ENCODE measurements around the gene ISY1. TPM values are rescaled to one million over a fixed set of nuclear protein-coding genes. Genes with fewer than 3 reads are reported as not detected.

The ISY1 gene
- total RNA-seq, 1 experiment from 2014 or later: 43.6 TPM

DNA sequence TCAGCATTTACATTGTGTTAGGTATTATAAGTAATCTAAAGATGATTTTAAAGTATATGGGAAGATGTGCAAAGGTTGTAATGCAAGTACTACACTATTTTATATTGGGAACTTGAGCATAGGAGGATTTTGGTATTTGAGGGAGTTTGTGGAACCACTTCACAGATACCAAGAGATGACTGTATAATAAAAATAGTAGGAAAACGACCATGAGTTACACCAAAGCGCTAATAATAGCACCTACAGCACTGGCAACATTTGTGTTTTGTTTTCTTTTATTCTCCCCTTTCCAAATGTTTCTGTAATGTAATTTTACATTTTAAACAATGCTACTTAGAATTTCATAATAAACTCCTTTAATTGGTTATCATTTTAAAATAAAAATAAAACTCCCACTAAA, 12.3 kb upstream of the ISY1 start:
- Histone ChIP-seq H3K9me2 (ENCODE audit: insufficient read depth) (no peaks in the 10 kb centered on the region), H3K4me3 (replicated peaks in 1 of 2; ENCODE audit: low read depth in 1 of 2, low read length in 2 of 2) (no peak overlapping the region), H3K9me3 (ENCODE audit: control insufficient read depth in 1 of 2, insufficient read depth in 1 of 2, low read depth in 1 of 2, low read length in 2 of 2) (no peaks in the 10 kb centered on the region), H3K79me2 (ENCODE audit: insufficient read depth, low read length) (peaks cover 95% of the 10 kb centered on the region), H3K36me3 (ENCODE audit: control insufficient read depth in 1 of 2, insufficient read depth in 2 of 2, low read length in 2 of 2) (peaks cover 34 to 59% of the 10 kb centered on the region in 2 experiments), H3K4me2 (ENCODE audit: low read length) (no peak overlapping the region), H2AFZ (ENCODE audit: low read depth, low read length, poor library complexity, severe bottlenecking) (no peak overlapping the region), H4K20me1 (ENCODE audit: insufficient read depth) (peaks cover 58% of the 10 kb centered on the region), H3K27ac (ENCODE audit: low read depth, low read length) (no peak overlapping the region), H3K4me1 (ENCODE audit: control insufficient read depth in 1 of 2, insufficient read depth in 2 of 2, low read length in 2 of 2) (no peaks in the 10 kb centered on the region), H3K27me3 (ENCODE audit: insufficient read depth, low read length) (no peaks in the 10 kb centered on the region), H3K9ac (ENCODE audit: low read length) (no peak overlapping the region)
- POLR2A ChIA-PET: interaction anchor here (1.4 kb wide), 1 partner anchor 12 kb away, joined by 3 read pairs; no protein-coding TSS in a partner anchor
- TF ChIP-seq CTCF (IDR thresholded peaks at IDR 0.05 in 2 of 3, conservative IDR thresholded peaks at IDR 0.05 in 1 of 3; ENCODE audit: borderline replicate concordance in 1 of 3, insufficient read depth in 1 of 3, low read depth in 2 of 3, low read length in 2 of 3): no peak
- TF ChIP-seq, protein P1, sequence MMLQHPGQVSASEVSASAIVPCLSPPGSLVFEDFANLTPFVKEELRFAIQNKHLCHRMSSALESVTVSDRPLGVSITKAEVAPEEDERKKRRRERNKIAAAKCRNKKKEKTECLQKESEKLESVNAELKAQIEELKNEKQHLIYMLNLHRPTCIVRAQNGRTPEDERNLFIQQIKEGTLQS (IDR thresholded peaks at IDR 0.05): no peak
- TF ChIP-seq JUND (IDR thresholded peaks at IDR 0.05): no peak
- TF ChIP-seq REST (IDR thresholded peaks at IDR 0.05; ENCODE audit: low read depth): no peak
- no peak for TF ChIP-seq SRF (IDR thresholded peaks at IDR 0.05; ENCODE audit: low read depth)
- TF ChIP-seq EZH2 (IDR thresholded peaks at IDR 0.05): no peak
- no peak for TF ChIP-seq ZNF274 (IDR thresholded peaks at IDR 0.05; ENCODE audit: low read depth, low read length)
- no peak for TF ChIP-seq TCF7L2 (IDR thresholded peaks at IDR 0.05; ENCODE audit: borderline replicate concordance, extremely low read depth, insufficient read depth, insufficient read length)
- TF ChIP-seq EZH2phosphoT487 (IDR thresholded peaks at IDR 0.05; ENCODE audit: borderline replicate concordance): no peak
- no peak for TF ChIP-seq MAX (IDR thresholded peaks at IDR 0.05)
- no peak for TF ChIP-seq YY1 (IDR thresholded peaks at IDR 0.05; ENCODE audit: extremely low read depth, insufficient replicate concordance, low read depth, low read length)
- TF ChIP-seq CEBPB (IDR thresholded peaks at IDR 0.05; ENCODE audit: low read depth): no peak
- TF ChIP-seq, protein P2, sequence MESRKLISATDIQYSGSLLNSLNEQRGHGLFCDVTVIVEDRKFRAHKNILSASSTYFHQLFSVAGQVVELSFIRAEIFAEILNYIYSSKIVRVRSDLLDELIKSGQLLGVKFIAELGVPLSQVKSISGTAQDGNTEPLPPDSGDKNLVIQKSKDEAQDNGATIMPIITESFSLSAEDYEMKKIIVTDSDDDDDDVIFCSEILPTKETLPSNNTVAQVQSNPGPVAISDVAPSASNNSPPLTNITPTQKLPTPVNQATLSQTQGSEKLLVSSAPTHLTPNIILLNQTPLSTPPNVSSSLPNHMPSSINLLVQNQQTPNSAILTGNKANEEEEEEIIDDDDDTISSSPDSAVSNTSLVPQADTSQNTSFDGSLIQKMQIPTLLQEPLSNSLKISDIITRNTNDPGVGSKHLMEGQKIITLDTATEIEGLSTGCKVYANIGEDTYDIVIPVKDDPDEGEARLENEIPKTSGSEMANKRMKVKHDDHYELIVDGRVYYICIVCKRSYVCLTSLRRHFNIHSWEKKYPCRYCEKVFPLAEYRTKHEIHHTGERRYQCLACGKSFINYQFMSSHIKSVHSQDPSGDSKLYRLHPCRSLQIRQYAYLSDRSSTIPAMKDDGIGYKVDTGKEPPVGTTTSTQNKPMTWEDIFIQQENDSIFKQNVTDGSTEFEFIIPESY (IDR thresholded peaks at IDR 0.05; ENCODE audit: extremely low read depth, insufficient replicate concordance, low read length): no peak
- TF ChIP-seq POLR2AphosphoS5 (IDR thresholded peaks at IDR 0.05; ENCODE audit: low read depth, low read length): no peak
- TF ChIP-seq CBX3 (IDR thresholded peaks at IDR 0.05; ENCODE audit: low read depth): no peak
- no peak for TF ChIP-seq ELF1 (IDR thresholded peaks at IDR 0.05; ENCODE audit: borderline replicate concordance, low read depth)
- no peak for TF ChIP-seq FOSL1 (IDR thresholded peaks at IDR 0.05; ENCODE audit: low read depth)
- no peak for TF ChIP-seq SP1 (IDR thresholded peaks at IDR 0.05; ENCODE audit: low read depth)
- no peak for TF ChIP-seq POLR2A (IDR thresholded peaks at IDR 0.05; ENCODE audit: borderline replicate concordance, extremely low read depth, insufficient read depth, insufficient read length)
- intact Hi-C loops (cut with micrococcal nuclease): no loop called here
- CTCF ChIA-PET: interaction anchor here (0.7 kb wide), 1 partner anchor 11 kb away, joined by 3 read pairs; no protein-coding TSS in a partner anchor
- DNase-seq (ENCODE audit: low read depth, low spot score) (no peak), ATAC-seq (no peak)
- RAD21 ChIA-PET (ENCODE audit: low non-redundant PET in 1 of 2, low total read pairs in 2 of 2, uncharacterized antibody in 2 of 2, unreplicated experiment in 2 of 2): no interaction called here
- no TSS peak for BruUV-seq (replicated peaks)

Measured in HCT116 (cell line).